B cell (primary cell): Measurements from ENCODE around the gene BCL11A. TPM values are rescaled to one million over a fixed set of nuclear protein-coding genes. Genes with fewer than 3 reads are reported as not detected.

Experiments used
- ATAC-seq: fragments of 200-7000 bp; cut with Tn5 transposase; one replicate; pipeline ENCODE4 v1.10.0; 2021; ENCODE audit warnings: low read depth, mild to moderate bottlenecking, moderate number of reproducible peaks, moderate library complexity
- CTCF ChIA-PET: fragments of 350-600 bp; sonication (Branson Sonifier 250); formaldehyde crosslinking; loops from one replicate; lab custom pipeline; 2021; ENCODE audit warnings: antibody characterized with exemption, inconsistent platforms; lab: Charles Lee
- POLR2A ChIA-PET: fragments of 350-600 bp; sonication (Branson Sonifier 250); formaldehyde crosslinking; loops from one replicate; lab custom pipeline; 2021; ENCODE audit warnings: antibody characterized with exemption; lab: Charles Lee
- DNase-seq: peaks from one replicate; pipeline ENCODE4 v3.0.0; 2013
- H2AFZ ChIP-seq: 2 replicates; pipeline ENCODE4 v1.6.1; 2012; ENCODE audit warnings: mild to moderate bottlenecking, low read depth, low read length; ENCODE audit not compliant: insufficient read depth, poor library complexity, severe bottlenecking
- H3K27ac ChIP-seq, 2 donors: 1 replicate in 1 of 2; 2 replicates in 1 of 2; pipeline ENCODE4 v1.5.1; 2012 to 2013; ENCODE audit warnings: low read length in 2 of 2, mild to moderate bottlenecking in 2 of 2, moderate library complexity in 1 of 2
- H3K27me3 ChIP-seq, 4 experiments: fragments of 200-600 bp in 1 of 4; sonication (generic) in 1 of 4; replicated peaks in 1 of 4; 1 replicate in 2 of 4; 2 replicates in 2 of 4; pipeline versions ENCODE4 v1.6.1 to v1.7.0; 2013 to 2016; ENCODE audit warnings: low read length in 3 of 4, mild to moderate bottlenecking in 2 of 4, mixed read lengths in 1 of 4, moderate library complexity in 1 of 4; ENCODE audit not compliant: insufficient read depth in 4 of 4, control insufficient read depth in 3 of 4; ENCODE audit errors: control extremely low read depth in 1 of 4
- H3K36me3 ChIP-seq, 2 experiments: replicated peaks in 1 of 2; 1 replicate in 1 of 2; 2 replicates in 1 of 2; pipeline versions ENCODE4 v1.6.1 to v1.7.1; 2013; ENCODE audit warnings: low read length in 1 of 2; ENCODE audit not compliant: insufficient read depth in 2 of 2, control insufficient read depth in 1 of 2; ENCODE audit errors: control extremely low read depth in 1 of 2, extremely low read depth in 1 of 2
- H3K4me1 ChIP-seq, 2 donors: fragments of 200-600 bp in 1 of 2; sonication (generic) in 1 of 2; 1 replicate in 1 of 2; 2 replicates in 1 of 2; pipeline versions ENCODE4 v1.5.1 to v1.6.1; 2013 to 2017; ENCODE audit warnings: low read length in 2 of 2; ENCODE audit not compliant: control insufficient read depth in 2 of 2, insufficient read depth in 2 of 2
- H3K4me2 ChIP-seq: replicated peaks from 2 replicates; pipeline ENCODE3; 2012; ENCODE audit warnings: mild to moderate bottlenecking, low read depth, low read length; ENCODE audit not compliant: poor library complexity, severe bottlenecking
- H3K4me3 ChIP-seq, 5 experiments: fragments of 200-600 bp in 1 of 5; sonication (generic) in 1 of 5; 1 replicate in 3 of 5; 2 replicates in 2 of 5; pipeline versions ENCODE4 v1.5.1 to v1.7.0; 2011 to 2016; ENCODE audit warnings: low read length in 4 of 5, mild to moderate bottlenecking in 4 of 5, low read depth in 2 of 5, control low read depth in 1 of 5, moderate library complexity in 1 of 5; ENCODE audit not compliant: insufficient read depth in 1 of 5; ENCODE audit errors: control extremely low read depth in 1 of 5, extremely low read depth in 1 of 5
- H3K79me2 ChIP-seq: fragments of 200-600 bp; sonication (generic); one replicate; pipeline ENCODE4 v1.6.0; 2016; ENCODE audit warnings: low read length; ENCODE audit not compliant: control insufficient read depth, insufficient read depth
- H3K9ac ChIP-seq: fragments of 200-600 bp; sonication (generic); 2 replicates; pipeline ENCODE4 v1.6.1; 2017; ENCODE audit warnings: mild to moderate bottlenecking, low read length, moderate library complexity
- H3K9me3 ChIP-seq, 3 donors: one replicate each; pipeline versions ENCODE4 v1.6.1 to v1.7.1; 2013; ENCODE audit warnings: low read length in 2 of 3; ENCODE audit not compliant: control insufficient read depth in 2 of 3, insufficient read depth in 1 of 3; ENCODE audit errors: control extremely low read depth in 1 of 3
- H4K20me1 ChIP-seq: 2 replicates; pipeline ENCODE4 v1.6.0; 2012; ENCODE audit warnings: mild to moderate bottlenecking, low read length; ENCODE audit not compliant: insufficient read depth, control insufficient read depth, poor library complexity, severe bottlenecking
- H3K27ac Mint-ChIP-seq: one replicate; pipeline ENCODE4 v1.8.0; 2021; ENCODE audit warnings: mixed read lengths
- H3K27me3 Mint-ChIP-seq: one replicate; pipeline ENCODE4 v1.8.0; 2021; ENCODE audit warnings: mixed read lengths
- H3K4me1 Mint-ChIP-seq: one replicate; pipeline ENCODE4 v1.8.0; 2021; ENCODE audit warnings: mixed read lengths
- H3K4me3 Mint-ChIP-seq: one replicate; pipeline ENCODE4 v1.8.0; 2021; ENCODE audit warnings: mixed read lengths
- H3K9me3 Mint-ChIP-seq: one replicate; pipeline ENCODE4 v1.8.0; 2022; ENCODE audit warnings: mixed read lengths; ENCODE audit not compliant: insufficient read depth
- EZH2 ChIP-seq: IDR thresholded peaks from 2 replicates; pipeline ENCODE4 v1.6.1; 2012; ENCODE audit warnings: borderline replicate concordance, low read depth, mild to moderate bottlenecking, moderate library complexity, low read length; ENCODE audit not compliant: insufficient read depth, poor library complexity, severe bottlenecking
- WGBS: methylation state at CpG from one replicate; pipeline ENCODE4 v1.1.5; 2013; ENCODE audit warnings: missing lambda C conversion rate; ENCODE audit not compliant: insufficient coverage; 5-methylcytosine and 5-hydroxymethylcytosine counted together
- intact Hi-C: fragments of 100-400 bp; cut with micrococcal nuclease; formaldehyde crosslinking; loops from one replicate; pipeline ENCODE4 v1.10.0; 2022
- polyA plus RNA-seq: library from polyadenylated mRNA; depleted of rRNA; stranded (reverse); fragments of >200 nt; gene quantifications from 2 replicates; pipeline ENCODE4 v1.2.3, GENCODE V29; 2012
- total RNA-seq, 2 donors: library from RNA; stranded (reverse); fragments of 120-200 nt in 1 of 2; gene quantifications; 1 replicate in 1 of 2; 2 replicates in 1 of 2; pipeline versions ENCODE4 v1.2.3 to v1.2.4, GENCODE V29; 2013 to 2022
- TF ChIP-seq, protein P1 (sequence below): fragments of 200-600 bp; IDR thresholded peaks from one replicate; pipeline ENCODE4 v1.8.0; 2022; ENCODE audit warnings: antibody characterized with exemption, mild to moderate bottlenecking

Gene BCL11A
- total and polyA plus RNA-seq, 2 donors (not counting 1 experiment from before 2014, with no cell fraction given): 81.8 to 383 TPM

DNA sequence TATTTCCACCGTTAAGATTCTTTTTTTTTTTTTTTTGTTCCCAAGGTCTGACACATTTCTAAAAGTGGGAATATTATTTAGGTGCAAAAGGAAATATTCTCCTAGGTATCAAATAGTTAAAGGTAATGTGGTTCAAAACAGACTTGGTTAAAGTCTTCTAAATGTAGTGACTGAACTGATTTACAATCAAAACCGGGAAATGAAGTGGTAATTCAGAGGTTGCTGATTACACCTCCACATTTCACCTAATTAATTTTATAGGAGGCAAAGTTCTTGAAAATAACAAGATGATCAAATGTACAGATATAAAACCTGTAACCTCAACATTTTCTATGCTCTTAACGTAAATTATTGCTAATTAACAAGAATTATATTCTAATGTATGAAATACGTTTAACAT, 5.1 kb downstream of the BCL11A start:
- ATAC-seq (no peak), DNase-seq (no peak)
- H3K4me1 ChIP-seq: peaks cover 49 to 55% of the 10 kb centered on the region in 2 donors
- peaks cover 98% of the 10 kb centered on the region for H3K79me2 ChIP-seq
- H3K9me3 Mint-ChIP-seq: no peaks in the 10 kb centered on the region
- H2AFZ ChIP-seq: no peak overlapping the region
- peak overlapping the region; percentile 91 for H3K27ac Mint-ChIP-seq
- TF ChIP-seq, protein P1, sequence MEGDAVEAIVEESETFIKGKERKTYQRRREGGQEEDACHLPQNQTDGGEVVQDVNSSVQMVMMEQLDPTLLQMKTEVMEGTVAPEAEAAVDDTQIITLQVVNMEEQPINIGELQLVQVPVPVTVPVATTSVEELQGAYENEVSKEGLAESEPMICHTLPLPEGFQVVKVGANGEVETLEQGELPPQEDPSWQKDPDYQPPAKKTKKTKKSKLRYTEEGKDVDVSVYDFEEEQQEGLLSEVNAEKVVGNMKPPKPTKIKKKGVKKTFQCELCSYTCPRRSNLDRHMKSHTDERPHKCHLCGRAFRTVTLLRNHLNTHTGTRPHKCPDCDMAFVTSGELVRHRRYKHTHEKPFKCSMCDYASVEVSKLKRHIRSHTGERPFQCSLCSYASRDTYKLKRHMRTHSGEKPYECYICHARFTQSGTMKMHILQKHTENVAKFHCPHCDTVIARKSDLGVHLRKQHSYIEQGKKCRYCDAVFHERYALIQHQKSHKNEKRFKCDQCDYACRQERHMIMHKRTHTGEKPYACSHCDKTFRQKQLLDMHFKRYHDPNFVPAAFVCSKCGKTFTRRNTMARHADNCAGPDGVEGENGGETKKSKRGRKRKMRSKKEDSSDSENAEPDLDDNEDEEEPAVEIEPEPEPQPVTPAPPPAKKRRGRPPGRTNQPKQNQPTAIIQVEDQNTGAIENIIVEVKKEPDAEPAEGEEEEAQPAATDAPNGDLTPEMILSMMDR: no peak
- H3K4me2 ChIP-seq: peak overlapping the region; percentile 92
- H3K27ac ChIP-seq: peak overlapping the region; percentile 77 to 91
- H3K9me3 ChIP-seq: no peaks in the 10 kb centered on the region
- intact Hi-C loops: loop anchor here (2.0 kb wide), 3 partner anchors 16 to 52 kb away; no protein-coding TSS in a partner anchor
- H3K4me3 ChIP-seq: peak overlapping the region; percentile 78 to 98 (median 88)
- H3K27me3 Mint-ChIP-seq: no peaks in the 10 kb centered on the region
- WGBS: no CpG with 5 or more reads among the region's 4 CpGs
- H3K36me3 ChIP-seq: peaks cover 9 to 47% of the 10 kb centered on the region in 2 experiments
- H3K9ac ChIP-seq: peak overlapping the region; percentile 90
- no peaks in the 10 kb centered on the region for H3K27me3 ChIP-seq
- peaks cover 54% of the 10 kb centered on the region for H4K20me1 ChIP-seq
- peak overlapping the region; percentile 97 for H3K4me3 Mint-ChIP-seq
- ChIA-PET POLR2A (interaction anchor here (0.6 to 1.6 kb wide), 3 partner anchors 21 to 699 kb away, joined by 3 to 7 read pairs (median 6); no protein-coding TSS in a partner anchor), CTCF (interaction anchor here (0.6 to 4.4 kb wide), 12 partner anchors 7 to 1523 kb away, joined by 3 to 46 read pairs (median 9); no protein-coding TSS in a partner anchor)
- peaks cover 54% of the 10 kb centered on the region for H3K4me1 Mint-ChIP-seq

DNA sequence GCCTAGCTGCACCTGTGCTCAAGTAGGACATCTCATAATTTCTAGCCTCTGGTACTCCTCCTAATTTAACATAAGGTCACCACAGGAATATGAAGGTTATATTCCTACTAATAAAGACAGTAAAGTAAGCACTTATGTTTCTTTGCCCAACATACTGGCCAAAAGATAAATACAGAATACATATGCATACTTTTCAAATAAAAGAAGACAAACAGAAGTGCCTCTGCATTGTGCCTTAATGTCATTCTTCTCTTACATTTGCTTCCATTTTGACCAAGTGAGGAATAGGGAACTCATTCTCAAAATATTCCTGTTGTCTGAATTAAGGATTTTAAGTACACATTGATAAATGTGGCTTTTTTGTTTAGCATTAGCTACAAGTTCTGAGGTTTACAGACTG, 5.6 kb downstream of the BCL11A start:
- no peak for ATAC-seq
- Mint-ChIP-seq H3K27ac (peak overlapping the region; percentile 91), H3K4me3 (peak overlapping the region; percentile 97), H3K4me1 (peaks cover 58% of the 10 kb centered on the region), H3K27me3 (no peaks in the 10 kb centered on the region), H3K9me3 (no peaks in the 10 kb centered on the region)
- Histone ChIP-seq H3K4me1 (peaks cover 54 to 60% of the 10 kb centered on the region in 2 donors), H3K79me2 (peaks cover 98% of the 10 kb centered on the region), H3K4me3 (peak overlapping the region; percentile 18 to 98 (median 80)), H2AFZ (no peak overlapping the region), H3K9me3 (no peaks in the 10 kb centered on the region), H3K27ac (peak overlapping the region; percentile 77 to 91), H3K9ac (peak overlapping the region; percentile 90), H3K4me2 (peak overlapping the region; percentile 92), H3K27me3 (no peaks in the 10 kb centered on the region), H3K36me3 (peaks cover 9 to 51% of the 10 kb centered on the region in 2 experiments), H4K20me1 (peaks cover 59% of the 10 kb centered on the region)
- no peak for TF ChIP-seq EZH2
- TF ChIP-seq, protein P1: no peak
- POLR2A ChIA-PET: interaction anchor here (0.6 to 1.4 kb wide), 5 partner anchors 20 to 698 kb away, joined by 3 to 7 read pairs (median 6); no protein-coding TSS in a partner anchor
- no peak for DNase-seq
- intact Hi-C loops: loop anchor here (2.0 kb wide), 3 partner anchors 15 to 51 kb away; no protein-coding TSS in a partner anchor
- CTCF ChIA-PET: interaction anchor here (0.6 to 2.3 kb wide), 9 partner anchors 8 to 1522 kb away, joined by 3 to 10 read pairs (median 6); no protein-coding TSS in a partner anchor
